OCI-LY3 (cell line): ENCODE measurements around the gene TNFRSF1B.

Source experiments
- EZH2phosphoT487 ChIP-seq: fragments of 200-600 bp; shearing (Covaris generic); IDR thresholded peaks from 2 replicates; pipeline ENCODE4 v1.6.1; 2018; ENCODE audit warnings: antibody characterized with exemption, mixed run types, low read depth
- TF ChIP-seq, protein P1 (sequence below): fragments of 200-600, 300-600 bp; sonication (generic); IDR thresholded peaks from 2 replicates; pipeline ENCODE4 v1.5.1; 2014; ENCODE audit warnings: antibody characterized with exemption, low read length, low read depth

- TF ChIP-seq, protein P1, sequence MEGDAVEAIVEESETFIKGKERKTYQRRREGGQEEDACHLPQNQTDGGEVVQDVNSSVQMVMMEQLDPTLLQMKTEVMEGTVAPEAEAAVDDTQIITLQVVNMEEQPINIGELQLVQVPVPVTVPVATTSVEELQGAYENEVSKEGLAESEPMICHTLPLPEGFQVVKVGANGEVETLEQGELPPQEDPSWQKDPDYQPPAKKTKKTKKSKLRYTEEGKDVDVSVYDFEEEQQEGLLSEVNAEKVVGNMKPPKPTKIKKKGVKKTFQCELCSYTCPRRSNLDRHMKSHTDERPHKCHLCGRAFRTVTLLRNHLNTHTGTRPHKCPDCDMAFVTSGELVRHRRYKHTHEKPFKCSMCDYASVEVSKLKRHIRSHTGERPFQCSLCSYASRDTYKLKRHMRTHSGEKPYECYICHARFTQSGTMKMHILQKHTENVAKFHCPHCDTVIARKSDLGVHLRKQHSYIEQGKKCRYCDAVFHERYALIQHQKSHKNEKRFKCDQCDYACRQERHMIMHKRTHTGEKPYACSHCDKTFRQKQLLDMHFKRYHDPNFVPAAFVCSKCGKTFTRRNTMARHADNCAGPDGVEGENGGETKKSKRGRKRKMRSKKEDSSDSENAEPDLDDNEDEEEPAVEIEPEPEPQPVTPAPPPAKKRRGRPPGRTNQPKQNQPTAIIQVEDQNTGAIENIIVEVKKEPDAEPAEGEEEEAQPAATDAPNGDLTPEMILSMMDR: no peak
- TF ChIP-seq EZH2phosphoT487: no peak
These were observed 62.2 kb downstream of the TNFRSF1B start for GRCh38 chr1:12228979-12229378.
